HCT116 (cell line): Measurements from ENCODE around the gene FBXO31. TPM values are rescaled to one million over a fixed set of nuclear protein-coding genes. Genes with fewer than 3 reads are reported as not detected.
A peak's percentile ranks its signal among the peaks of the same experiment; 100 is the strongest.

Experiments used
- ATAC-seq: fragments of 200-7000 bp; cut with Tn5 transposase; 2 replicates; pipeline ENCODE4 v1.9.1; 2020; ENCODE audit warnings: mild to moderate bottlenecking, moderate library complexity
- BruUV-seq: library from RNA; stranded (reverse); fragments of 400-500 nt; replicated peaks from 2 replicates; lab custom pipeline; 2021; lab: Mats Ljungman, UMichigan
- CTCF ChIA-PET: fragments of 300-600 bp; sonication (Branson Sonifier 250); formaldehyde crosslinking; loops from one replicate; lab custom pipeline; 2021; ENCODE audit warnings: antibody characterized with exemption; lab: Charles Lee
- POLR2A ChIA-PET: fragments of 300-600, 350-600 bp; sonication (Branson Sonifier 250); formaldehyde crosslinking; loops from one replicate; lab custom pipeline; 2021; ENCODE audit warnings: antibody characterized with exemption; lab: Charles Lee
- RAD21 ChIA-PET, 2 experiments: fragments of 300-600 bp; sonication (Branson Sonifier 250); formaldehyde crosslinking; loops; one replicate each; lab custom pipeline; 2023; ENCODE audit warnings: low total read pairs in 2 of 2; ENCODE audit not compliant: uncharacterized antibody in 2 of 2, unreplicated experiment in 2 of 2, low non-redundant PET in 1 of 2; lab: Charles Lee
- DNase-seq: peaks from one replicate; pipeline ENCODE4 v3.0.0-alpha.2; 2010; ENCODE audit warnings: low read depth, low spot score
- H2AFZ ChIP-seq: fragments of 200-600 bp; shearing (Covaris generic), sonication (generic); 2 replicates; pipeline ENCODE4 v1.6.1; 2017; ENCODE audit warnings: low read depth, mixed run types, mixed read lengths, antibody characterized with exemption, low read length; ENCODE audit not compliant: poor library complexity, severe bottlenecking
- H3K27ac ChIP-seq: 2 replicates; pipeline ENCODE4 v1.5.1; 2012; ENCODE audit warnings: low read depth, low read length
- H3K27me3 ChIP-seq: fragments of 200-600 bp; sonication (generic); 2 replicates; pipeline ENCODE4 v1.6.1; 2016; ENCODE audit warnings: mixed run types, low read length, mixed read lengths; ENCODE audit not compliant: insufficient read depth
- H3K36me3 ChIP-seq, 2 experiments: fragments of 200-500 bp in 1 of 2; fragments of 200-600 bp in 1 of 2; sonication (Bioruptor generic) in 1 of 2; sonication (generic) in 1 of 2; 2 replicates each; pipeline versions ENCODE4 v1.5.1 to v1.6.1; 2014 to 2016; ENCODE audit warnings: low read length in 2 of 2, inconsistent platforms in 1 of 2, mixed read lengths in 1 of 2, mixed run types in 1 of 2; ENCODE audit not compliant: insufficient read depth in 2 of 2, control insufficient read depth in 1 of 2
- H3K4me1 ChIP-seq, 2 experiments: fragments of 200-600 bp in 1 of 2; sonication (generic) in 1 of 2; 2 replicates each; pipeline versions ENCODE4 v1.5.1 to v1.6.1; 2012 to 2017; ENCODE audit warnings: low read length in 2 of 2, inconsistent platforms in 1 of 2, mild to moderate bottlenecking in 1 of 2, mixed read lengths in 1 of 2, mixed run types in 1 of 2, moderate library complexity in 1 of 2; ENCODE audit not compliant: insufficient read depth in 2 of 2, control insufficient read depth in 1 of 2
- H3K4me2 ChIP-seq: fragments of 200-600 bp; sonication (generic); 2 replicates; pipeline ENCODE4 v1.6.1; 2017; ENCODE audit warnings: mixed run types, low read length, mixed read lengths
- H3K4me3 ChIP-seq, 2 experiments: fragments of 200-600 bp in 1 of 2; sonication (generic) in 1 of 2; replicated peaks in 1 of 2; 2 replicates each; pipeline ENCODE4 v1.5.1; 2011 to 2016; ENCODE audit warnings: low read length in 2 of 2, control low read depth in 1 of 2, low read depth in 1 of 2, mild to moderate bottlenecking in 1 of 2, mixed read lengths in 1 of 2, mixed run types in 1 of 2
- H3K79me2 ChIP-seq: fragments of 200-600 bp; sonication (generic); 2 replicates; pipeline ENCODE4 v1.6.1; 2017; ENCODE audit warnings: mild to moderate bottlenecking, mixed run types, low read length, moderate library complexity, mixed read lengths; ENCODE audit not compliant: insufficient read depth
- H3K9ac ChIP-seq: fragments of 200-600 bp; sonication (generic); 2 replicates; pipeline ENCODE4 v1.6.1; 2016; ENCODE audit warnings: low read length, mixed read lengths
- H3K9me2 ChIP-seq: fragments of 200-600 bp; sonication (generic), shearing (Covaris generic); 2 replicates; pipeline ENCODE4 v1.6.1; 2017; ENCODE audit warnings: mixed run types, mild to moderate bottlenecking, moderate library complexity; ENCODE audit not compliant: insufficient read depth
- H3K9me3 ChIP-seq, 2 experiments: fragments of 200-500 bp in 1 of 2; fragments of 200-600 bp in 1 of 2; sonication (Bioruptor generic) in 1 of 2; sonication (generic) in 1 of 2; 2 replicates each; pipeline ENCODE4 v1.6.1; 2014 to 2017; ENCODE audit warnings: low read length in 2 of 2, mixed read lengths in 2 of 2, inconsistent platforms in 1 of 2, low read depth in 1 of 2, mild to moderate bottlenecking in 1 of 2, mixed run types in 1 of 2, moderate library complexity in 1 of 2; ENCODE audit not compliant: control insufficient read depth in 1 of 2, insufficient read depth in 1 of 2
- H4K20me1 ChIP-seq: fragments of 200-600 bp; sonication (generic), shearing (Covaris generic); 2 replicates; pipeline ENCODE4 v1.6.1; 2017; ENCODE audit warnings: mixed run types, mild to moderate bottlenecking, moderate library complexity; ENCODE audit not compliant: insufficient read depth
- POLR2A ChIP-seq: IDR thresholded peaks from 2 replicates; pipeline ENCODE4 v1.7.0; 2011; ENCODE audit warnings: borderline replicate concordance; ENCODE audit not compliant: insufficient read depth, insufficient read length; ENCODE audit errors: extremely low read depth
- intact Hi-C: fragments of 100-400 bp; cut with micrococcal nuclease; formaldehyde crosslinking; loops from 2 replicates; pipeline ENCODE4 v1.10.0; 2022
- total RNA-seq: library from RNA; stranded (reverse); gene quantifications from one replicate; pipeline ENCODE4 v1.2.1, GENCODE V29; 2021; ENCODE audit not compliant: unreplicated experiment
- TF ChIP-seq, protein P1 (sequence below): IDR thresholded peaks from 2 replicates; pipeline ENCODE4 v1.6.1; 2012; ENCODE audit warnings: low read depth
- TF ChIP-seq, protein P2 (sequence below), 3 experiments: fragments of 200-600 bp in 1 of 3; sonication (generic) in 1 of 3; IDR thresholded peaks in 2 of 3; conservative IDR thresholded peaks in 1 of 3; 2 replicates each; pipeline ENCODE4 v1.5.1; 2012 to 2017; ENCODE audit warnings: low read depth in 2 of 3, low read length in 2 of 3, antibody characterized with exemption in 1 of 3, borderline replicate concordance in 1 of 3, control low read depth in 1 of 3, mild to moderate bottlenecking in 1 of 3, mixed read lengths in 1 of 3, mixed run types in 1 of 3, moderate library complexity in 1 of 3; ENCODE audit not compliant: insufficient read depth in 1 of 3

FBXO31 gene
- total RNA-seq, 1 experiment from 2014 or later, result 52.1 TPM

DNA sequence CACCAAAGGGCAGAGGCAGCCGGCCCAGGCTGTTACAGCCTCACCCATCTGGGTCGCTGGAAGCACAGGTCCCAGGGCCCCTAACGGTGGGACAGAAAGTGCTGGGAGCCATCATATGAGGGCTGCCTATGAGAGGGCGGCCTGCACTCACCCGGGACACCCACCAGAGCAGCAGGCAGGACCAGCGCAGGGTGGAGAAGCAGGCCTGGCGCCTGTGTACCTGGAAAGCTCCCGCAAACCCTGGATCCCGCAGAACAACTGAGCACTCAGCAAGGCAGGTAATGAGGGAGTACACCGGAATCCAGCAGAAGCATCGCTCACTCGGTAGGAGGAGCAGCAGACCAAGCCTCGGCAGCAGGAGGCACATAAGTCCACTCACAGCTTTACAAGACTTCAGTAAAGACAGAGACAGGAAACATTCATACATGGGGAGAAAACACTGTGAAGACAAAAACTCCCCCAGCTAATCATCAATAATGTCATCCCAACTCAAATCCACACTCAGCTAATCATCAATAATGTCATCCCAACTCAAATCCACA is 34.9 kb downstream of the FBXO31 start:
- Histone ChIP-seq H3K79me2 (peaks cover 33% of the 10 kb centered on the region; the same call in 1 of the 2 replicates), H3K36me3 (peaks cover 8 to 21% of the 10 kb centered on the region in 2 experiments; a peak in 2 of 4 replicates), H3K9ac (no peak overlapping the region), H3K4me2 (no peak overlapping the region), H3K9me3 (no peaks in the 10 kb centered on the region), H4K20me1 (no peaks in the 10 kb centered on the region; the same call in 1 of the 2 replicates), H3K27me3 (no peaks in the 10 kb centered on the region), H3K4me1 (no peaks in the 10 kb centered on the region), H3K9me2 (no peaks in the 10 kb centered on the region), H3K4me3 (no peak overlapping the region), H2AFZ (no peak overlapping the region), H3K27ac (no peak overlapping the region; the same call in 1 of the 2 replicates)
- DNase-seq (no peak), ATAC-seq (no peak)
- no TSS peak for BruUV-seq
- TF ChIP-seq POLR2A, result no peak
- ChIA-PET CTCF (no interaction called here), POLR2A (no interaction called here), RAD21 (no interaction called here)
- intact Hi-C loops, result no loop called here

DNA sequence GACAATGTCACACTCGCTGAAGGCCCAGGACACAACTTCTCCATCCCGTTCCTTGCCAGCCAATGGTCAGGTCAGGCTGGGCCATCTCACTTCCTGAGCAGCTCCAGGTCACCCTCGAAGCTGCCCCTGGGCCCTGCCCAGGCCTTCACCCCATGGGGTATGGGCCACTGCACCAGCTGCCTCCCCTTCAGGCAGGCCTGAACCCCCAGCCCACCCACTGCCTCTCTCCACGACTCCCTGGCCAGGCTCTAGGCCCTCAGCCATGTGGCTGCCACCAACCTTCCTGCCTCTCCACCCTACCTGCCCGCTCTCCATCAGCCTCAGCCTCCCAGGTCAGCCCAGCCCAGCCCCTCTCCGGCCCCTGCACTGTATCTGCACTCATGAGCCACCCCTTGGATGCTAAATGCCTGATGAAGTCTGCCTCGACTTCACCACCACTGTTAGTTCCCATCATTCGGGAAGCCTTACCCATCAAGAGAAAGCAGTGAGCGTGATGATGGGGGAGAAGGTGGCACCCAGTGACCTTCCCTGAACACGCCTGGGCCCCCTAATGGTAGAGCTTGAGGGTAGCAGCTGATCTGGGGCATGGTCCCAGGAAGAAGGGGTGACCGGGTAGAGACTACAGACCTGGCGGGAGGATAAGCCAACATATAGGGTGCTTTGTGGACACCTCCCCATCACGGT is 35.5 kb downstream of the FBXO31 start:
- no peak for TF ChIP-seq POLR2A
- TF ChIP-seq, protein P1, sequence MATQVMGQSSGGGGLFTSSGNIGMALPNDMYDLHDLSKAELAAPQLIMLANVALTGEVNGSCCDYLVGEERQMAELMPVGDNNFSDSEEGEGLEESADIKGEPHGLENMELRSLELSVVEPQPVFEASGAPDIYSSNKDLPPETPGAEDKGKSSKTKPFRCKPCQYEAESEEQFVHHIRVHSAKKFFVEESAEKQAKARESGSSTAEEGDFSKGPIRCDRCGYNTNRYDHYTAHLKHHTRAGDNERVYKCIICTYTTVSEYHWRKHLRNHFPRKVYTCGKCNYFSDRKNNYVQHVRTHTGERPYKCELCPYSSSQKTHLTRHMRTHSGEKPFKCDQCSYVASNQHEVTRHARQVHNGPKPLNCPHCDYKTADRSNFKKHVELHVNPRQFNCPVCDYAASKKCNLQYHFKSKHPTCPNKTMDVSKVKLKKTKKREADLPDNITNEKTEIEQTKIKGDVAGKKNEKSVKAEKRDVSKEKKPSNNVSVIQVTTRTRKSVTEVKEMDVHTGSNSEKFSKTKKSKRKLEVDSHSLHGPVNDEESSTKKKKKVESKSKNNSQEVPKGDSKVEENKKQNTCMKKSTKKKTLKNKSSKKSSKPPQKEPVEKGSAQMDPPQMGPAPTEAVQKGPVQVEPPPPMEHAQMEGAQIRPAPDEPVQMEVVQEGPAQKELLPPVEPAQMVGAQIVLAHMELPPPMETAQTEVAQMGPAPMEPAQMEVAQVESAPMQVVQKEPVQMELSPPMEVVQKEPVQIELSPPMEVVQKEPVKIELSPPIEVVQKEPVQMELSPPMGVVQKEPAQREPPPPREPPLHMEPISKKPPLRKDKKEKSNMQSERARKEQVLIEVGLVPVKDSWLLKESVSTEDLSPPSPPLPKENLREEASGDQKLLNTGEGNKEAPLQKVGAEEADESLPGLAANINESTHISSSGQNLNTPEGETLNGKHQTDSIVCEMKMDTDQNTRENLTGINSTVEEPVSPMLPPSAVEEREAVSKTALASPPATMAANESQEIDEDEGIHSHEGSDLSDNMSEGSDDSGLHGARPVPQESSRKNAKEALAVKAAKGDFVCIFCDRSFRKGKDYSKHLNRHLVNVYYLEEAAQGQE, result no peak
- TF ChIP-seq, protein P2, sequence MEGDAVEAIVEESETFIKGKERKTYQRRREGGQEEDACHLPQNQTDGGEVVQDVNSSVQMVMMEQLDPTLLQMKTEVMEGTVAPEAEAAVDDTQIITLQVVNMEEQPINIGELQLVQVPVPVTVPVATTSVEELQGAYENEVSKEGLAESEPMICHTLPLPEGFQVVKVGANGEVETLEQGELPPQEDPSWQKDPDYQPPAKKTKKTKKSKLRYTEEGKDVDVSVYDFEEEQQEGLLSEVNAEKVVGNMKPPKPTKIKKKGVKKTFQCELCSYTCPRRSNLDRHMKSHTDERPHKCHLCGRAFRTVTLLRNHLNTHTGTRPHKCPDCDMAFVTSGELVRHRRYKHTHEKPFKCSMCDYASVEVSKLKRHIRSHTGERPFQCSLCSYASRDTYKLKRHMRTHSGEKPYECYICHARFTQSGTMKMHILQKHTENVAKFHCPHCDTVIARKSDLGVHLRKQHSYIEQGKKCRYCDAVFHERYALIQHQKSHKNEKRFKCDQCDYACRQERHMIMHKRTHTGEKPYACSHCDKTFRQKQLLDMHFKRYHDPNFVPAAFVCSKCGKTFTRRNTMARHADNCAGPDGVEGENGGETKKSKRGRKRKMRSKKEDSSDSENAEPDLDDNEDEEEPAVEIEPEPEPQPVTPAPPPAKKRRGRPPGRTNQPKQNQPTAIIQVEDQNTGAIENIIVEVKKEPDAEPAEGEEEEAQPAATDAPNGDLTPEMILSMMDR (IDR thresholded peaks at IDR 0.05 in 2 of 3, conservative IDR thresholded peaks at IDR 0.05 in 1 of 3; ENCODE audit: borderline replicate concordance in 1 of 3, insufficient read depth in 1 of 3, low read depth in 2 of 3, low read length in 2 of 3), result peak in 2 of 3 experiments; percentile 26 to 29; a peak in 1 of 6 replicates

More for the DNA sequence above, 35.5 kb downstream of the FBXO31 start:
- no peak overlapping the region for H3K9ac ChIP-seq
- intact Hi-C loops, result no loop called here
- no peaks in the 10 kb centered on the region; the same call in 1 of the 2 replicates for H4K20me1 ChIP-seq
- H3K4me2 ChIP-seq, result no peak overlapping the region
- no peaks in the 10 kb centered on the region for H3K9me2 ChIP-seq
- H3K36me3 ChIP-seq, result peaks cover 9 to 28% of the 10 kb centered on the region in 2 experiments; a peak in 3 of 4 replicates
- no peak overlapping the region for H2AFZ ChIP-seq
- H3K27ac ChIP-seq, result no peak overlapping the region; the same call in 1 of the 2 replicates
- H3K9me3 ChIP-seq, result no peaks in the 10 kb centered on the region
- BruUV-seq, result no TSS peak
- POLR2A ChIA-PET, result no interaction called here
- no peaks in the 10 kb centered on the region for H3K4me1 ChIP-seq
- peaks cover 36% of the 10 kb centered on the region; the same call in 1 of the 2 replicates for H3K79me2 ChIP-seq
- no peak overlapping the region for H3K4me3 ChIP-seq
- DNase-seq (no peak), ATAC-seq (peak; percentile 49)
- RAD21 ChIA-PET, result no interaction called here
- CTCF ChIA-PET, result no interaction called here
- no peaks in the 10 kb centered on the region for H3K27me3 ChIP-seq
